A549 (cell line): ENCODE data around the gene ATP6V0E1. TPM values are rescaled to one million over a fixed set of nuclear protein-coding genes. Genes with fewer than 3 reads are reported as not detected.
A peak's percentile ranks its signal among the peaks of the same experiment; 100 is the strongest.

Experiments used
- ATAC-seq, 2 experiments: fragments of 200-7000 bp in 1 of 2; fragments of >200 bp in 1 of 2; cut with Nextera tagmentation in 1 of 2; cut with Tn5 transposase in 1 of 2; 3 replicates each; pipeline versions ENCODE4 v1.8.0 to v1.9.1; 2018 to 2020; ENCODE audit warnings: mild to moderate bottlenecking in 1 of 2, moderate library complexity in 1 of 2
- CTCF ChIA-PET: fragments of 300-600 bp; sonication (Branson Sonifier 250); formaldehyde crosslinking; extraction: SDS; loops from one replicate; lab custom pipeline; 2021; ENCODE audit warnings: antibody characterized with exemption, inconsistent platforms; lab: Yijun Ruan, JAX
- POLR2A ChIA-PET: fragments of 350-600 bp; formaldehyde crosslinking; extraction: SDS; loops from one replicate; lab custom pipeline; 2021; ENCODE audit warnings: antibody characterized with exemption, inconsistent platforms; lab: Yijun Ruan, JAX
- DNase-seq, 2 experiments: peaks; one replicate each; pipeline versions ENCODE4 v3.0.0 to v3.0.0-alpha.2; 2011 to 2016; ENCODE audit warnings: low read depth in 1 of 2, low spot score in 1 of 2
- FAIRE-seq: peaks from 2 replicates; lab custom pipeline; 2011; peaks lifted over from hg19 to GRCh38; lab: Jason Lieb, UNC
- H3K27ac ChIP-seq, 2 experiments: fragments of >200 bp; sonication (Bioruptor Twin); formaldehyde crosslinking; 3 replicates each; pipeline ENCODE4 v1.5.1; 2016 to 2017
- H3K4me1 ChIP-seq: fragments of >200 bp; sonication (Bioruptor Twin); formaldehyde crosslinking; 3 replicates; pipeline ENCODE4 v1.6.1; 2016
- H3K4me2 ChIP-seq: fragments of >200 bp; sonication (Bioruptor Twin); formaldehyde crosslinking; 3 replicates; pipeline ENCODE4 v1.6.1; 2016
- H3K4me3 ChIP-seq: fragments of >200 bp; sonication (Bioruptor Twin); formaldehyde crosslinking; 3 replicates; pipeline ENCODE4 v1.5.1; 2016
- H3K9me3 ChIP-seq: fragments of >200 bp; sonication (Bioruptor Twin); formaldehyde crosslinking; 3 replicates; pipeline ENCODE4 v1.6.1; 2016
- CEBPB ChIP-seq, 2 experiments: fragments of >200 bp in 1 of 2; sonication (Bioruptor Twin) in 1 of 2; formaldehyde crosslinking in 1 of 2; IDR thresholded peaks; 2 replicates each; pipeline ENCODE4 v1.6.1; 2012 to 2016
- EHF ChIP-seq: fragments of 250-450 bp; sonication (Bioruptor Pico); IDR thresholded peaks from 2 replicates; pipeline ENCODE4 v1.5.0; 2020; ENCODE audit warnings: mild to moderate bottlenecking
- EP300 ChIP-seq, 2 experiments: fragments of >200 bp; sonication (Bioruptor Twin); formaldehyde crosslinking; IDR thresholded peaks; 2 replicates in 1 of 2; 3 replicates in 1 of 2; pipeline ENCODE4 v1.6.1; 2016 to 2017
- GATA3 ChIP-seq: IDR thresholded peaks from 2 replicates; pipeline ENCODE4 v1.6.1; 2012; ENCODE audit warnings: borderline replicate concordance
- HDAC2 ChIP-seq: fragments of 200-600 bp; sonication (generic); IDR thresholded peaks from 2 replicates; pipeline ENCODE4 v1.6.1; 2016
- HEYL ChIP-seq: fragments of 250-450 bp; sonication (Bioruptor Pico); IDR thresholded peaks from 2 replicates; pipeline ENCODE4 v1.8.0; 2021; ENCODE audit warnings: mild to moderate bottlenecking, moderate library complexity
- JUNB ChIP-seq: fragments of >200 bp; sonication (Bioruptor Twin); formaldehyde crosslinking; IDR thresholded peaks from 2 replicates; pipeline ENCODE4 v1.6.1; 2016
- KDM5A ChIP-seq: fragments of 200-600 bp; sonication (generic); IDR thresholded peaks from 2 replicates; pipeline ENCODE4 v1.6.1; 2016; ENCODE audit warnings: antibody characterized with exemption, mild to moderate bottlenecking
- PHF8 ChIP-seq: fragments of 200-600 bp; sonication (generic); IDR thresholded peaks from 2 replicates; pipeline ENCODE4 v1.6.1; 2016; ENCODE audit warnings: low read depth, mild to moderate bottlenecking, antibody characterized with exemption, moderate library complexity, borderline replicate concordance
- POLR2AphosphoS2 ChIP-seq: conservative IDR thresholded peaks from 2 replicates; pipeline ENCODE4 v1.6.1; 2012; ENCODE audit warnings: low read length, improper control_type of control experiment, inconsistent platforms
- RAD21 ChIP-seq, 2 experiments: fragments of >200 bp in 1 of 2; sonication (Bioruptor Twin) in 1 of 2; formaldehyde crosslinking in 1 of 2; IDR thresholded peaks in 1 of 2; conservative IDR thresholded peaks in 1 of 2; 2 replicates in 1 of 2; 3 replicates in 1 of 2; pipeline ENCODE4 v1.6.1; 2012 to 2018; ENCODE audit warnings: inconsistent platforms in 1 of 2
- RARB ChIP-seq: fragments of 250-450 bp; sonication (Bioruptor Pico); IDR thresholded peaks from 2 replicates; pipeline ENCODE4 v1.8.0; 2021; ENCODE audit warnings: mild to moderate bottlenecking, moderate library complexity
- ZSCAN20 ChIP-seq: fragments of 250-450 bp; sonication (Bioruptor Pico); IDR thresholded peaks from 2 replicates; pipeline ENCODE4 v1.8.0; 2022; ENCODE audit warnings: mild to moderate bottlenecking, moderate library complexity
- WGBS: methylation state at CpG from one replicate; pipeline ENCODE4 v1.1.6; 2017; ENCODE audit errors: missing lambda C conversion rate; 5-methylcytosine and 5-hydroxymethylcytosine counted together
- polyA plus RNA-seq, 4 experiments: library from polyadenylated mRNA; depleted of rRNA in 3 of 4; stranded (reverse); fragments of >200 nt; fragmentation: RNase III in 1 of 4; extraction: RNeasy Plus Mini Kit Qiagen cat#74134 plus additional on column Dnase treatment in 1 of 4; gene quantifications; 2 replicates in 3 of 4; 3 replicates in 1 of 4; pipeline ENCODE4 v1.2.3, GENCODE V29; 2011 to 2017
- TF ChIP-seq, protein P1 (sequence below): fragments of 250-450 bp; sonication (Bioruptor Pico); IDR thresholded peaks from 2 replicates; pipeline ENCODE4 v1.5.0; 2020; ENCODE audit warnings: low read depth, mild to moderate bottlenecking, moderate library complexity
- TF ChIP-seq, protein P2 (sequence below): fragments of >200 bp; sonication (Bioruptor Twin); formaldehyde crosslinking; IDR thresholded peaks from 3 replicates; pipeline ENCODE4 v1.6.1; 2016
- TF ChIP-seq, protein P3 (sequence below): IDR thresholded peaks from 2 replicates; pipeline ENCODE4 v1.6.1; 2012
- TF ChIP-seq, protein P4 (sequence below): IDR thresholded peaks from 2 replicates; pipeline ENCODE4 v1.6.1; 2012; ENCODE audit warnings: low read depth, borderline replicate concordance
- TF ChIP-seq, protein P5 (sequence below): fragments of 150-350 bp; IDR thresholded peaks from 2 replicates; pipeline ENCODE4 v1.6.1; 2014; ENCODE audit warnings: low read depth, mild to moderate bottlenecking, low read length

Gene ATP6V0E1
- polyA plus RNA-seq, 2 of the 4 experiments (the other 2 are of a cell fraction) = 297 to 344 TPM

DNA sequence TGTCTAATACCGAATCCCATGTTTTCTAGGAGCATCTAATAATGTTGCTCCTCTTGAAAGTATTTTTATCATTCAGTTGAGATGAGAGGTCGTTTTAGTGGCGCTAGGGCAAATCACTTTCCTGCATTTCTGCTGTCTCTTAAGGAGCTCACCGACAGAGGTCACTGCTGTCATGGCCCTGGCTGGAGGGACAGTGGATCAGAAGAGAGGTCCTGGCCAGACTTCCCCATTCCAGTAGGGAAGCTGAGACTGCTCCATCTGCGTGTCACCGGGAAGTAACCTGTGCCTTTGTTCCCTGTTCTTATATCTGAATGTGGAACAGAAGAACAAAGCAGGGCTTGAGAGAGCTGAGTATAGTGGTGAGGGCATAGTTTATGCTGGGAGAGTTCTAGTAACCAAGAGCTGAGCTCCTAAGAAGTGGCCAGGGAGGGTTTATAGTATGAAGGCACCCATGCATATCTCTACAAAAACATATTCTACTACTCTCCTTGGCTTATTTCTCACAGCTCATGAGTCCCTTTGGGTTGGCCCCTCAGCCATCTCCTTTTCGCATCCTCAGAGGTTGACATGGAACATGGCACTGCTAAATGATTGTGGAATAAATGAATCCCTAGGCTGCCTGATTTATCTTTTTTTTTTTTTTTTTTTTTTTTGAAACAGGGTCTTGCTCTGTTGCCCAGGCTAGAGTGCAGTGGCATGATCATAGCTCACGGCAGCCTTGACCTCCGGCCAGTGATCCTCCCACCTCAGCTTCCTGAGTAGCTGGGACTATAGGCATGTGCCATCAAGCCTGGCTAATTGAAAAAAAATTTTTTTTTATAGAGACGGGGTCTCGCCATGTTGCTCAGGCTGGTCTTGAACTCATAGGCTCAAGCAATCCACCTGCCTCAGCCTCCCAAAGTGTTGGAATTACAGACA lies 27.2 kb downstream of the ATP6V0E1 start:
- 73% methylated on average over 11 of the region's 11 CpGs for WGBS

DNA sequence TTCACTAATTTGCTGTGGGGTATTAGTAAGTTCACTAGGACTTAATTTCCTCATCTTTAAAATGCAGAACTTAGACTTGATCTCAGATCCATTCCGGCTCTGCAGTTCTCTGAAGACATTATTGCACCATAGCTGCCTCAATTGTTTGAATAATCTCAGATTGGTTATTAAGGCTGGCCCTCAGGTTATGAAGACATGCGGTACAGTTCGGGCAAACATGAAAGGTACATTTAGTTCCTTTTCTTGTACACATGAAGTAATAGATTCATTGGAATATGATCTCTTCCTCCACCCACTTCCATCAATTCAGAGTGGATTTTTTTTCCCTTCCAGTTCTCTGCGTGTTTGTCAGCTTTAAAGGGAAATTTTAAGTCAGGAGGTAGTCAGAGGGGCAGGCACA lies 28.0 kb downstream of the ATP6V0E1 start:
- Histone ChIP-seq H3K27ac (no peak overlapping the region; a peak in 1 of 6 replicates), H3K4me3 (no peak overlapping the region), H3K4me1 (peaks cover 17% of the 10 kb centered on the region), H3K9me3 (no peaks in the 10 kb centered on the region), H3K4me2 (no peak overlapping the region)
- no peak for ATAC-seq
- no peak for DNase-seq
- 92% methylated on average over 4 of the region's 4 CpGs for WGBS
- no peak for FAIRE-seq
- TF ChIP-seq ZSCAN20 = no peak
- CTCF ChIA-PET = interaction anchor here (1.0 to 2.1 kb wide), 5 partner anchors 12 to 532 kb away, joined by 3 to 10 read pairs (median 5); no protein-coding TSS in a partner anchor
- POLR2A ChIA-PET = no interaction called here

More for the DNA sequence above, 27.2 kb downstream of the ATP6V0E1 start:
- ATAC-seq (peak; percentile 62 to 78; a peak in 5 of 6 replicates), DNase-seq (peak in 1 of 2 experiments; percentile 54), FAIRE-seq (no peak)
- ChIA-PET POLR2A (no interaction called here), CTCF (interaction anchor here (1.0 to 2.1 kb wide), 8 partner anchors 9 to 303 kb away, joined by 3 to 10 read pairs (median 5); no protein-coding TSS in a partner anchor)
- no peak overlapping the region for H3K4me3 ChIP-seq
- no peaks in the 10 kb centered on the region for H3K9me3 ChIP-seq
- peaks cover 10% of the 10 kb centered on the region for H3K4me1 ChIP-seq
- TF ChIP-seq POLR2AphosphoS2 (no peak), RAD21 (conservative IDR thresholded peaks at IDR 0.05 in 1 of 2, IDR thresholded peaks at IDR 0.05 in 1 of 2) (peak in 1 of 2 experiments; percentile 44; a peak in 2 of 5 replicates)
- no peak overlapping the region; a peak in 1 of 6 replicates for H3K27ac ChIP-seq
- no peak overlapping the region for H3K4me2 ChIP-seq

DNA sequence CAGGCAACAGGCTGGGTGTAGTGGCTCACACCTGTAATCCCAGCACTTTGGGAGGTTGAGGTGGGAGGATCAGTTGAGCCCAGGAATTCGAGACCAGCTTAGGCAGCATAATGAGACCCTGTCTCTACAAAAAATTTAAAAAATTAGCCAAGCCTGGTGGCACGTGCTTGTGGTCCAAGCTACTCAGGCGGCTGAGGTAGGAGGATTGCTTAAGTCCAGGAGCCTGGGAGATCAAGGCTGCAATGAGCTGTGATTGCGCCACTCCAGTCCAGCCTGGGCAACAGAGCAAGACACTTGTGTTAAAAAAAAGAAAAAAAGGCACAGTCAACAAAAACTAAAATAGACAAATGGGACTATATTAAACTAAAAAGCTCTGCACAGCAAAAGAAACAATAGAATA lies 29.3 kb downstream of the ATP6V0E1 start:
- DNase-seq (no peak), FAIRE-seq (no peak), ATAC-seq (no peak)
- ChIA-PET CTCF (interaction anchor here (0.6 kb wide), 1 partner anchor 560 kb away, joined by 3 read pairs; no protein-coding TSS in a partner anchor), POLR2A (interaction anchor here (0.6 kb wide), 2 partner anchors 10 to 53 kb away, joined by 4 to 5 read pairs; no protein-coding TSS in a partner anchor)
- TF ChIP-seq CEBPB (IDR thresholded peaks at IDR 0.05) (peak in 1 of 2 experiments; percentile 46; a peak in 1 of 4 replicates), HEYL (CRISPR knock-in tag) (no peak)
- H3K4me2 ChIP-seq = no peak overlapping the region
- peaks cover 23% of the 10 kb centered on the region for H3K4me1 ChIP-seq
- H3K27ac ChIP-seq = no peak overlapping the region
- H3K9me3 ChIP-seq = no peaks in the 10 kb centered on the region
- H3K4me3 ChIP-seq = no peak overlapping the region
- WGBS = 90% methylated on average over 4 of the region's 4 CpGs

DNA sequence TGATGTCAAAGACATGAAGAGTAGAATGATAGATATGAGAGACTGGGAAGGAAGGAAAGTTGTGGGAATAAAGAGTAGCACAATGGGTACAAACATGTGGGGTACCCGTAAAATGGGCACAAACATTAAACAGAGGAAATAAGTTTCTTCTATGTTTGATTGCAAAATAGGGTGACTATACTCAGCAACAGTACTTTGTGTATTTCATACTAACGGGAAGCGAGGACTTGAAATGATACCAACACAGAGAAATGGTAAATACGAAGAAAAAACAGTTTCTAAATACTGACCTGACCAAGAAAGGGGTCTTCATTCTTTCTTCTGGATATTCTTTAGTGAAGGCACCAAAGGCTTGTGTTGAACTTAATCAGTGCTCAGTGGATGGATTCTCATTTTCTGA lies 31.1 kb downstream of the ATP6V0E1 start:
- Histone ChIP-seq H3K4me3 (no peak overlapping the region), H3K27ac (no peak overlapping the region), H3K9me3 (no peaks in the 10 kb centered on the region), H3K4me2 (no peak overlapping the region), H3K4me1 (peaks cover 23% of the 10 kb centered on the region)
- ATAC-seq (no peak), DNase-seq (no peak), FAIRE-seq (no peak)
- CTCF ChIA-PET = interaction anchor here (0.6 to 3.0 kb wide), 3 partner anchors 12 to 308 kb away, joined by 3 to 9 read pairs (median 4); no protein-coding TSS in a partner anchor
- no peak for TF ChIP-seq KDM5A
- TF ChIP-seq GATA3 = no peak
- TF ChIP-seq HDAC2 = no peak
- TF ChIP-seq, protein P1, sequence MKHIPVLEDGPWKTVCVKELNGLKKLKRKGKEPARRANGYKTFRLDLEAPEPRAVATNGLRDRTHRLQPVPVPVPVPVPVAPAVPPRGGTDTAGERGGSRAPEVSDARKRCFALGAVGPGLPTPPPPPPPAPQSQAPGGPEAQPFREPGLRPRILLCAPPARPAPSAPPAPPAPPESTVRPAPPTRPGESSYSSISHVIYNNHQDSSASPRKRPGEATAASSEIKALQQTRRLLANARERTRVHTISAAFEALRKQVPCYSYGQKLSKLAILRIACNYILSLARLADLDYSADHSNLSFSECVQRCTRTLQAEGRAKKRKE (CRISPR knock-in tag) = no peak
- TF ChIP-seq, protein P2, sequence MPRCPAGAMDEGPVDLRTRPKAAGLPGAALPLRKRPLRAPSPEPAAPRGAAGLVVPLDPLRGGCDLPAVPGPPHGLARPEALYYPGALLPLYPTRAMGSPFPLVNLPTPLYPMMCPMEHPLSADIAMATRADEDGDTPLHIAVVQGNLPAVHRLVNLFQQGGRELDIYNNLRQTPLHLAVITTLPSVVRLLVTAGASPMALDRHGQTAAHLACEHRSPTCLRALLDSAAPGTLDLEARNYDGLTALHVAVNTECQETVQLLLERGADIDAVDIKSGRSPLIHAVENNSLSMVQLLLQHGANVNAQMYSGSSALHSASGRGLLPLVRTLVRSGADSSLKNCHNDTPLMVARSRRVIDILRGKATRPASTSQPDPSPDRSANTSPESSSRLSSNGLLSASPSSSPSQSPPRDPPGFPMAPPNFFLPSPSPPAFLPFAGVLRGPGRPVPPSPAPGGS = no peak
- TF ChIP-seq JUNB = no peak
- no peak for TF ChIP-seq EP300 (IDR thresholded peaks at IDR 0.05)
- no peak for TF ChIP-seq RARB (CRISPR knock-in tag)
- TF ChIP-seq, protein P3, sequence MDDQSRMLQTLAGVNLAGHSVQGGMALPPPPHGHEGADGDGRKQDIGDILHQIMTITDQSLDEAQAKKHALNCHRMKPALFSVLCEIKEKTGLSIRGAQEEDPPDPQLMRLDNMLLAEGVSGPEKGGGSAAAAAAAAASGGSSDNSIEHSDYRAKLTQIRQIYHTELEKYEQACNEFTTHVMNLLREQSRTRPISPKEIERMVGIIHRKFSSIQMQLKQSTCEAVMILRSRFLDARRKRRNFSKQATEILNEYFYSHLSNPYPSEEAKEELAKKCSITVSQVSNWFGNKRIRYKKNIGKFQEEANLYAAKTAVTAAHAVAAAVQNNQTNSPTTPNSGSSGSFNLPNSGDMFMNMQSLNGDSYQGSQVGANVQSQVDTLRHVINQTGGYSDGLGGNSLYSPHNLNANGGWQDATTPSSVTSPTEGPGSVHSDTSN = no peak
- no peak for TF ChIP-seq HEYL (CRISPR knock-in tag)
- TF ChIP-seq, protein P4, sequence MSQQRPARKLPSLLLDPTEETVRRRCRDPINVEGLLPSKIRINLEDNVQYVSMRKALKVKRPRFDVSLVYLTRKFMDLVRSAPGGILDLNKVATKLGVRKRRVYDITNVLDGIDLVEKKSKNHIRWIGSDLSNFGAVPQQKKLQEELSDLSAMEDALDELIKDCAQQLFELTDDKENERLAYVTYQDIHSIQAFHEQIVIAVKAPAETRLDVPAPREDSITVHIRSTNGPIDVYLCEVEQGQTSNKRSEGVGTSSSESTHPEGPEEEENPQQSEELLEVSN = no peak
- no peak for TF ChIP-seq EHF (CRISPR knock-in tag)
- TF ChIP-seq PHF8 = no peak
- TF ChIP-seq, protein P5, sequence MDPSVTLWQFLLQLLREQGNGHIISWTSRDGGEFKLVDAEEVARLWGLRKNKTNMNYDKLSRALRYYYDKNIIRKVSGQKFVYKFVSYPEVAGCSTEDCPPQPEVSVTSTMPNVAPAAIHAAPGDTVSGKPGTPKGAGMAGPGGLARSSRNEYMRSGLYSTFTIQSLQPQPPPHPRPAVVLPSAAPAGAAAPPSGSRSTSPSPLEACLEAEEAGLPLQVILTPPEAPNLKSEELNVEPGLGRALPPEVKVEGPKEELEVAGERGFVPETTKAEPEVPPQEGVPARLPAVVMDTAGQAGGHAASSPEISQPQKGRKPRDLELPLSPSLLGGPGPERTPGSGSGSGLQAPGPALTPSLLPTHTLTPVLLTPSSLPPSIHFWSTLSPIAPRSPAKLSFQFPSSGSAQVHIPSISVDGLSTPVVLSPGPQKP = no peak
- WGBS = 96% methylated on average over 4 of the region's 4 CpGs
- POLR2A ChIA-PET = interaction anchor here (0.8 kb wide), 1 partner anchor 243 kb away, joined by 3 read pairs; no protein-coding TSS in a partner anchor
